ENCODE results near the gene PTPRM. TPM values are rescaled to one million over a fixed set of nuclear protein-coding genes. Genes with fewer than 3 reads are reported as not detected.
"Not testable (repeated sequence)": the region's sequence is repeated elsewhere in the genome, so short reads cannot be mapped to it uniquely, and the experiment has no call there.

The PTPRM gene
- total RNA-seq, 1 experiment from 2014 or later: 1.4 TPM

- no peak for DNase-seq (ENCODE audit: low spot score)
Measured at GRCh38 chr18:7940971-7941370, 373.9 kb downstream of the PTPRM start.

GRCh38 chr18:7941533-7941932, 374.4 kb downstream of the PTPRM start:
- peak; percentile 89 for DNase-seq (ENCODE audit: low spot score)

- peak; percentile 57 for DNase-seq (ENCODE audit: low spot score)
Measured at GRCh38 chr18:7945882-7946281, 378.8 kb downstream of the PTPRM start.

GRCh38 chr18:7946734-7947377, 379.7 kb downstream of the PTPRM start:
- peak; percentile 35 for DNase-seq (ENCODE audit: low spot score)

- DNase-seq (ENCODE audit: low spot score): peak; percentile 55
Measured at GRCh38 chr18:7950380-7951136, 383.4 kb downstream of the PTPRM start.

GRCh38 chr18:7953095-7953958, 386.2 kb downstream of the PTPRM start:
- no peak for DNase-seq (ENCODE audit: low spot score)

GRCh38 chr18:7954238-7954637, 387.1 kb downstream of the PTPRM start:
- DNase-seq (ENCODE audit: low spot score): no peak

GRCh38 chr18:7955175-7955574, 388.1 kb downstream of the PTPRM start:
- DNase-seq (ENCODE audit: low spot score): no peak

GRCh38 chr18:7957297-7957696, 390.2 kb downstream of the PTPRM start:
- no peak for DNase-seq (ENCODE audit: low spot score)

GRCh38 chr18:7958081-7958896, 391.2 kb downstream of the PTPRM start:
- DNase-seq (ENCODE audit: low spot score): no peak

GRCh38 chr18:7958897-7959146, 391.7 kb downstream of the PTPRM start:
- DNase-seq (ENCODE audit: low spot score): no peak

- DNase-seq (ENCODE audit: low spot score): not testable (repeated sequence)
Measured at GRCh38 chr18:7966682-7967081, 399.6 kb downstream of the PTPRM start.

- DNase-seq (ENCODE audit: low spot score): no peak
Measured at GRCh38 chr18:7974200-7974874, 407.2 kb downstream of the PTPRM start.

GRCh38 chr18:7977897-7978296, 410.8 kb downstream of the PTPRM start:
- no peak for DNase-seq (ENCODE audit: low spot score)

- no peak for DNase-seq (ENCODE audit: low spot score)
Measured at GRCh38 chr18:7978834-7979233, 411.7 kb downstream of the PTPRM start.

GRCh38 chr18:7979714-7980113, 412.6 kb downstream of the PTPRM start:
- DNase-seq (ENCODE audit: low spot score): no peak

GRCh38 chr18:7980136-7980535, 413.0 kb downstream of the PTPRM start:
- DNase-seq (ENCODE audit: low spot score): peak; percentile 15

- DNase-seq (ENCODE audit: low spot score): no peak
Measured at GRCh38 chr18:7980656-7981055, 413.5 kb downstream of the PTPRM start.

GRCh38 chr18:7982216-7982615, 415.1 kb downstream of the PTPRM start:
- no peak for DNase-seq (ENCODE audit: low spot score)

GRCh38 chr18:7987284-7987976, 420.3 kb downstream of the PTPRM start:
- no peak for DNase-seq (ENCODE audit: low spot score)

Data from HT-29 (cell line).